Activated CD8-positive, alpha-beta memory T cell treated with anti-CD3 and anti-CD28 coated beads for 24 hours (primary cell): ENCODE measurements around the gene CDC25A.

ENCODE experiments used
- DNase-seq: peaks from one replicate; pipeline ENCODE4 v3.0.0-alpha.2; 2020

Gene CDC25A

GRCh38 chr3:48140936-48141603 is 47.1 kb downstream of the CDC25A start:
- no peak for DNase-seq

DNA sequence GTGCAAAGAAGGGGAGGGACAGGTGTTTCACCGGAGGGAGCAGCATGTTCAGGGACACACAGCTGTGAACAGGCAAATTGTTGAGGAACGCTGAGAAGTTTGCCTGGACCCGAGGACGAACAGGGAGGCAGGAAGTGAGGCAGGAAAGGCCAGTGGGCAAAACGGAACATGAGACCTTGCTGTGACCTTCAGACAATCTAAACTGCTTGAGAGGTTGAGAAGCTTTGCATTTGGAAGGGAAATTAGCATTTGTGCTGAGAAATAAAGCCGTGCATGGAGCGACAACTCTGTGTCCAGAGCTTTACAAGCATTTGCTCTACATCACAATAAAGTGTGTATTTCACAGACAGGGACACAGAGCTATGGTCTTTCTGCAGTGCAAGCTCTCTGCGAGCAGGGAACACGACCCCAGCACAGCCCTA is 47.9 kb downstream of the CDC25A start:
- DNase-seq, result no peak

- DNase-seq, result no peak
Observed at GRCh38 chr3:48137425-48137999, 50.7 kb downstream of the CDC25A start.

DNA sequence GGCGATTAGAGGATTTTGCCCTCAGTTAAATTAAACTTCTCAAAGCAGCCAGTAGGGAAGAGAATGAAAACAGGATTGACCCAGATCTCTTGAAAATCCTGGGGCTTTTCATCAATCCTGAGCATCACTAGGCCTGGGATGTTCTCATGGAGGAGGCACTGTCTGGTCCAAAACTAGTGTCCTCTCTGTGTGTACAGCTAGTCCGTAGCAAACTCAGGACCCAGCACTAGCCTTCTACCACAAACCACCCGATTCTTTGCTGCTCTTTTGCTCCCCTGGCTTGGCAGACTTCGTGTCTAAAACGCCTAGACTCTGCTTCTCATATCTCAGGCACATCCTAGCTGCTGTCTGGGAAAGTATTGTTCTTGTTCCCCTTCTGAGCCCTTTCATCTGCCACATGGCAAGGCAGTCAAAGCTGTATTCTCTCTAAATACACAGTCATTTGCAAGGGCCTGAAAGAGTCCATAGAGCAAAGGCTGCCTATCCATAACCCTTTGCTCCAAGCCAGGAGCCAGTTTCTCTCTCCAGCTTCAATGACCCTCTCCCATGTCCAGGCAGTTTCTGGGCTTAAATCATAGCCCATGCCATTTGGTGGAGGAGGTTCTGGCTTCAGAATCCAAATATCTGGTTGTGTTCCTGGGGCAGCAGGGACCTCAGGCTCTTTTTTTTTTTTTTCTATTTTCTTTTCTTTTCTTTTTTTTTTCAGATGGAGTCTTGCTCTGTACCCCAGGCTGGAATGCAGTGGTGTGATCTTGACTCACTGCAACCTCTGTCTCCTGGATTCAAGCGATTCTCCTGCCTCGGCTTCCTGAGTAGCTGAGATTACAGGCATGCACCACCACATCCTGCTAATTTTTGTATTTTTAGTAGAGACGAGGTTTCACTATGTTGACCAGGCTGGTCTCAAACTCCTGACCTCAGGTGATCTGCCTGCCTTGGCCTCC is 52.4 kb downstream of the CDC25A start:
- no peak for DNase-seq

DNA sequence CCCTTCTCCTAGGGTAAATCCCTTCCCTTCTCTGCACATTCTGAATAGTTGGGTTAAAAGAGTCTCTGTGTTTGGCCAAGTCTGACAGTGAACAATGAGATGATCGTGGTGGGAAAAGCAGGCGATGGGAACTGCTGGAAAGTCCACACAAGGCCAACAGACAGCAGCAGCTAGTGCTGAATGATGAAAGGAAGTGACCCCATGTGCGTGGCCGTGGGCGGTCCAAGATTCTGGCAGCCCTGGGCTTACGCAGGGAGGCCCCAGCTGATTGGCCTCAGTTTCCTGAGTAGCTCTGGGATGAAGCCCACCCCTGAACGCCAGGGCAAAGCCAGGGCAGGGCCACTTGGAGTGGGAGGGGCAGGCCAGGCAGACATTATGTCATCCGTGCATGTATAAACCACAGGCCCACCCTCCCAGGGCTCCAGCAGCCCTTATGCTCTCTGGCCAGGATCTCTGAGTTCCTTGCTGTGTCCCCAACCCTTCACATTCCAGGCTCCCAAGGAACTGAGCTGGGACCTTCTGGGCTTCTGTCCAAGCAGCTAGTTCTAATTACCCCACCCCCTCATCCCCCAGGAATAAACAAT is 57.8 kb downstream of the CDC25A start:
- no peak for DNase-seq

DNA sequence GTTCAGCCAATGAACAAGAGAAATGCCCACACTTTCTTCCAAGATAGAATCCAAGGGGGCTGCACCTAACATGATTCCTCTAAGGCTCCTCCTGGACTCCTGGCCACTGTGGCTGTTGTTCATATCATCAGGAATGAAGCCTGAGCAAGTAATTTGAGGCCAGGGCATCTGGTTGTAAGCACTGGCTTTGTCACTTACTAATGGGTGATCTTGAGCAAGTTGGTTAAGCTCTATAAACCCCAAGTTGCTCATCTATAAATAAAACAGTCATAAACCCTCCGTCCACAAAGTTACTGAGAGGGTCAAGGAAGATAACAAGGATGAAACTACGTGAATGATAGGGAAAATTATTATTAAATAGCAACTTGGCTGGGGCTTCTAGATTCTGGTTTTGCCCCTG is 58.3 kb downstream of the CDC25A start:
- no peak for DNase-seq

- no peak for DNase-seq
Observed at GRCh38 chr3:48128774-48129173, 59.4 kb downstream of the CDC25A start.

- no peak for DNase-seq
Observed at GRCh38 chr3:48125886-48126622, 62.2 kb downstream of the CDC25A start.

- no peak for DNase-seq
Observed at GRCh38 chr3:48125013-48125705, 63.1 kb downstream of the CDC25A start.

- no peak for DNase-seq
Observed at GRCh38 chr3:48123346-48123745, 64.9 kb downstream of the CDC25A start.

GRCh38 chr3:48122504-48122903 is 65.7 kb downstream of the CDC25A start:
- DNase-seq, result no peak

GRCh38 chr3:48120223-48120622 is 68.0 kb downstream of the CDC25A start:
- no peak for DNase-seq

DNA sequence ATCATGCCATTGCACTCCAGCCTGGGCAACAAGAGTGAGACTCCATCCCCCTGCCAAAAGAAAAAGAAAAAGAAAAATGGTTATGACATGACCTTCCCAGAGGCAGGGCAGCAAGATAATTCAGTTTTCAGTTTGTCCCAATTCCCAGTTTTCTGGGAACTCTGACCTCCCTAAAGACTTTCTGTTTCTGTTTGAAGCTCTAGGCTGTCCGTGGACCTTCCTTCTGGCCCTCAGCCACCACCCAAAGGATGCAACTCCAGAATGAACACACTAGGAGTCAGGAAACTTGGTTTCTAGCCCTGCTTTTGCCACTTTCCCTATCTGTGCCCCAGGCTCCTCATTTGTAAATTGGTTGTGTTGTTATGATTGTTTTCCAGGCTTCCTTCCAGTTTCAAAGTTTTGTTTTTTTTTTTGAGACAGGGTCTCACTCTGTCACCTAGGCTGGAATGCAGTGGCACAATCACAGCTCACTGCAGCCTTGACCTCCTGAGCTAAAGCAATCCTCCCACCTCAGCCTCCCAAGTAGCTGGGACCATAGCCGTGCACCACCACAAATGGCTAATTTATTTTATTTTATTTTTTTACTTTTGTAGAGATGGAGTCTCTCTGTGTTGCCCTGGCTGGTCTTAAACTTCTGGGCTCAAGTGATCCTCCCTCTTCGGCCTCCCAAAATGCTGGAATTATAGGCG is 68.6 kb downstream of the CDC25A start:
- no peak for DNase-seq

DNA sequence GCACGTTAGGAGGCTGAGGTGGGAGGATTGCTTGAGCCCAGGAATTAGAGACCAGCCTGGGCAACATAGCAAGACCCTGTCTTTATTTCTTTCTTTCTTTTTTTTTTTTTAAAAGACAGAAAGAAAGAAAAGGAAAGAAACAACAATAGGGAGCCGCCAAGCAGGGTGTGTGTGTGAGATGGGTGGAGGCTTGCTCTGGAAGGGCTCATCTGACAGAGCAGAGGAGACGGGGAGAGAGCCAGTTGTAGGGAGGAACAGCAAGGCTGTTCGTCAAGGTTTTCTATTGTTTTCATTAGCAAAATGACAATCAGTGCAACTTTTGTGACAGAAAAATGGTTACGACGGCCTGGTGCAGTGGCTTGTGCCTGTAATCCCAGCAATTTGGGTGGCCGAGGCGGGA is 69.3 kb downstream of the CDC25A start:
- no peak for DNase-seq

GRCh38 chr3:48118322-48118721 is 69.9 kb downstream of the CDC25A start:
- no peak for DNase-seq

- no peak for DNase-seq
Observed at GRCh38 chr3:48112813-48113212, 75.4 kb downstream of the CDC25A start.

DNA sequence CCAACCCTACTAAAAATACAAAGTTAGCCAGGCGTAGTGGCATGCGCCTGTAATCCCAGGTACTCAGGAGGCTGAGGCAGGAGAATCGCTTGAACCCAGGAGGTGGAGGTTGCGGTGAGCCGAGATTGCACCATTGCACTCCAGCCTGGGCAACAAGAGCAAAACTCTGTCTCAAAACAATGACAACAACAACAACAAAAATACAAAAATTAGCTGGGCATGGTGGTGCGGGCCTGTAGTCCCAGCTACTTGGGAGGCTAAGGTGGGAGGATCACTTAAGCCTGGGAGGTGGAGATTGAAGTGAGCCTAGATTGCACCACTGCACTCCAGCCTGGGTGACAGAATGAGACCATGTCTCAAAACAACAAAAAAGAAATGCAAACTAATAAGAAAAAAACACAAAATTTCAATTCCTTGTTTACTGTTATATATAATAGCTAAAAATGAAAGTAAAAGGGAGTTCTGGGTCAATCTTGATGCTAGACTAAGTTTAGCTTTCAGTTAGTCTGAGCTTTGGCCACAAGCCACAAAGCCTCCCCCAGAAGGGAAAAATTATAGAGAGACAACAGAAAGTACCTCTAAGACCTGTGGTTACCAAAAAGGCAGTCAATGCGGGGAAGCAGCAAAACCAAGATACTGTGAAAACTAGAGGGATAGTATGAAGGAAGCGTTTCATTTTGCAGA is 76.0 kb downstream of the CDC25A start:
- DNase-seq, result peak; percentile 62

GRCh38 chr3:48110463-48110862 is 77.8 kb downstream of the CDC25A start:
- no peak for DNase-seq

GRCh38 chr3:48107227-48107626 is 81.0 kb downstream of the CDC25A start:
- no peak for DNase-seq
